ENCODE measurements around the gene TMCC1.
"Not testable (repeated sequence)": the region's sequence is repeated elsewhere in the genome, so short reads cannot be mapped to it uniquely, and the experiment has no call there.

TMCC1 gene

DNA sequence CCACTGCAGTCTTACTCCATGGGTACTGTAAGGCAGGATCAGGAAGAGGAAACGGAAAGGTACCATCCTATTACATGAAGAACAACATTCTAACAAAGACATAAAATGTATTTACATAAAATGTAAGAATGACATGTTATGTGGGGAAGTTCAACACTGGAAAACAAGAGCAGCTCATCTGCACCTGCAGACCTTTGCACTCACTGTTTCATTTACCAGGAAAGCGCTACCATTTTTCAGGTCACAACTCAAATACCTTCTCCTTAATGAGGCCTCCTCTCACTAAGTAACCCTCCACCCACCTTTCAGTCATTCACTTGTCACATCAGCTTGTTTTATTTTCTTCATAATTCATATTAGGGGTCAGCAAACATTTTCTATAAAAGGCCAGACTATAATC, 2.6 kb downstream of the TMCC1 start:
- DNase-seq, result no peak

GRCh38 chr3:129890125-129890524, 3.4 kb downstream of the TMCC1 start:
- DNase-seq, result no peak

DNA sequence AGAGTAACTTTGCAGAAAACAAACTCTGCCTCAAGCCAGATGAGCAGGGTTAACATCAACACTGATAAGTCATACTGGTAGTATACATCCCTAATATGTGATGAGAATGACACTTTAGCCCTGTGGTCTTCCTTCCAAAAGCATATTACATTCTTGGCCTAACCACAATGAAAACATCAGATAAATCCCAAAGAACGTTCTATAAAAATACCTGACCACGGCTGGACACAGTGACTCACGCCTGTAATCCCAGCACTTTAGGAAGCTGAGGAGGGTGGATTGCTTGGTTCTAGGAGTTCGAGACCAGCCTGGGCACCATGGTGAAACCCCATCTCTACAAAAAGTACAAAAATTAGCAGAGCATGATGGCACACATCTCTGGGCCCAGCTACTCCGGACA, 4.7 kb downstream of the TMCC1 start:
- no peak for DNase-seq

DNA sequence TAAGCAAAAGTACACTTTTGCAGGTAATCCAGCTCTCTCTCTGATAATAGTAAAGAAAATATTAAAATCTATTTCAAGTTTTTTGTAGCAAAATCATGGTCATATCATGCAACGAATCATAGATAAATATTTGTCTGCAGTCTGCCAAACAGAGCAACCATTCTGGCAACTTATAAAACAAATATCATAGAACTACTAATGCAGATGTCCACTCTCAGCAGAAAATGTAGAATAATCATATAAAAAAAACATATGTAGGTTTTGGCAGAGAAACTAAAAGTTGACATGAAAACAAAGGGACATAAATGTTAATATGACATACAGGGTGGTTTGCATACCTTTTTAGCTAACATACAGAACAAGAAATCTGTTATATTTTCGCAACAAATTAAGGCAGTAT, 12.2 kb downstream of the TMCC1 start:
- no peak for DNase-seq

DNA sequence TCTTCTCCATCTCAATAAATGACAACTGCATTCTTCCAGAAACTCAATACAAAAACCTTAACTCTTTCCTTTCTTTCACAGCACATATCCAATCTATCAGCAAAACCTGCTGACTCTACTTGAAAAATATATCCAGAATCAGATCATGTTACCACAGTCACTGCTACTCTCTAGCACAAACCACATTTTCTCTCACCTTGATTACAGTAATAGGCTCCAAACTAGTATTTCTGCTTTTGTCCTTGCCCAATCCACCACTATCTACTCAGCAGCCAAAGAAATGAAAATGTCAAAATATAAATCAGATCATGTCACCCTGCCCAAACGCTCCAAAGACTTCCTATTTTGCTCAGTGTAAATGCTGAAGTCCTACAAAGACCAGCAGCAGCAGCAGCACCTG, 15.2 kb downstream of the TMCC1 start:
- DNase-seq, result no peak

DNA sequence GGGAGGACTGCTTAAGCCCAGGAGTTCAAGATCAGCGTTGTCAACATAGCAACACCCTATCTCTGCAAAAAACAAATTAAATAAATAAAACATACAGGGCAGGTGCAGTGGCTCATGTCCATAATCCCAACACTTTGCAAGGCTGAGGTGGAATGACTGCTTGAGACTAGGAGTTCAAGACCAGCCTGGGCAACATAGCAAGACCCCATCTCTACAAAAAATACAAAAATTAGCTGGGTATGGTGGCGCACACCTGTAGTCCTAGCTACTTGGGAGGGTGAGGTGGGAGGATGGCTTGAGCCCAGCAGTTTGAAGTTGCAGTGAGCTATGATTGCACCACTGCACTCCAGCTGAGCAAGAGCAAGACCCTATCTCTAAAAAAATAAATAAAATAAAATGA, 19.0 kb downstream of the TMCC1 start:
- not testable (repeated sequence) for DNase-seq

DNA sequence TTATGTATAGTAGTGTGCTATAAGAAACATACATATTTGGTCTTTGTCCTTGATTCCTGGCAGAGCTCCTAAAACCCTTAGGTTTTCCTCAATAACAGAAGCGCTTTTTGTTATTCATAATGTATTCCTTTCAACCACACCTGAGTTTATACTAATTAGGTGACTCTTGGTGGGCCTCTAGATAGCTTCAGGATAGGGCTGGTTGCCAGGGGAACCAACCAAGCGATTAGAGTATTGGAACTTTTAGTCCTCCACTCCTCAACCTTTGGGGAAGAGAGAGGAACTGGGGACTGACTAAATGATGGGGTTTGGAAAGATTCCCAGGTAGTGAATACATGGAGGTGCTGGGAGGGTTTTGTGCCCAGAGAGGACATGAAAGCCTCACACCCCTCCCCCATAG, 24.6 kb downstream of the TMCC1 start:
- no peak for DNase-seq

- no peak for DNase-seq
Observed at GRCh38 chr3:129867506-129868124, 25.9 kb downstream of the TMCC1 start.

- no peak for DNase-seq
Observed at GRCh38 chr3:129865806-129866205, 27.7 kb downstream of the TMCC1 start.

- no peak for DNase-seq
Observed at GRCh38 chr3:129864519-129864918, 29.0 kb downstream of the TMCC1 start.

- DNase-seq, result no peak
Observed at GRCh38 chr3:129859272-129859671, 34.2 kb downstream of the TMCC1 start.

DNA sequence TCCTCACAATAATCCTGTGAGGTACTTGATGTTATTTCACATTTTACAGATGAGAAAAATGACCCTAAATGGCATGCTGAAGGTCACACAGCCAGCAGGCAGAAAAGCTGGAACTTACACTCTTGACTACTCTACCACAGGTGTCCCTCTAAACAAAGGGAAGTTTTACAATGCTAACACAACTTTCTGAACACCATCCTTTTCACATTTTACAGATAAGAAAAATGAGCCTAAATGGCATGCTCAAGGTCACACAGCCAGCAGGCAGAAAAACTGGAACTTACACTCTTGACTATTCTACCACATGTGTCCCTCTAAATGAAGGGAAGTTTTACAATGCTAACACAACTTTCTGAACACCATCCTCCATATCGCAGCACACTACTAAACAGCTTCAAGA, 35.6 kb downstream of the TMCC1 start:
- DNase-seq, result no peak

GRCh38 chr3:129856790-129857189, 36.7 kb downstream of the TMCC1 start:
- DNase-seq, result not testable (repeated sequence)

DNA sequence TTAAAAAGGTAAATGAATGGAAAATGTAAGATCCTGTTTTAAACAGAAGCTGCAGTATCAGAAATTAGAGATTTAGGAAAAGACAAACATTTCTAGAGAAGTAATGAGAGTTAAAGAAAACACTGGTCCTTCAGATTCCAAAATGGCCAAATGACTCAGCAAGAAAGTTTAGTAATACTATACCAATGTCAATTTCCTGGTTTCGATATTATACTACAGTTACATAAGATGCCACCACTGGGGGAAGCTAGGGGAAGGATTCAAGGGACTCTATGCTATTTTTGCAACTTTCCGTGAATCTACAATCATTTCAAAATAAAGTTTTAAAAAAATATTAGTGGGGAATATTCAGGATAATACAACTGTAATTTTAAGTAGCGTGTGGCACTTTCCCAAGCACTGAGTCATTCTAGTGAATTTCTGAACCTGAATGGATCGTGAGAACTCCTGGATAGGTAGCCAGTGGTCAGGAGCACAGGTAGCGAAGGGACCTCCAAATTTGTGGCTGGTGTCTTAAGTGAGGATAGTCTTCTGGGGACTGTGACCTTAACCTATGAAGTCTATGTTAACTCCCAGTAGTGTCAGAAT, 37.6 kb downstream of the TMCC1 start:
- DNase-seq, result no peak

GRCh38 chr3:129855170-129855831, 38.2 kb downstream of the TMCC1 start:
- no peak for DNase-seq

- DNase-seq, result no peak
Observed at GRCh38 chr3:129854460-129854859, 39.1 kb downstream of the TMCC1 start.

DNA sequence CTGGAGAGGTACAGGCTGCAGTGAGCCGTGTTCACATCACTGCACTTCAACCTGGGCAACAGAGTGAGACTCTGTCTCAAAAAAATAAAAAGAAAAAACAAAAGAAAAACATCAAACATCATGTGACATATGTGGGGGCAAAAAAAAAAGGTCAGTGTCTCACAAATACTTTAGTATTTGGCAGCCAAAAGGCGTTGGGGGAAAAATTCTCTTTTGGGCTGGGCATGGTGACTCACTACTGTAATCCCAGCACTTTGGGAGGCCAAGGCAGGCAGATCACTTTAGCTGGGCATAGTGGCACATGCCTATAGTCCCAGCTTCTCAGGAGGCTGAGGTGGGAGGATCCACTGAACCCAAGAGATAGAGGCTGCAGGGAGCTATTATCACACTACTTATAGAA, 47.6 kb downstream of the TMCC1 start:
- DNase-seq, result no peak

DNA sequence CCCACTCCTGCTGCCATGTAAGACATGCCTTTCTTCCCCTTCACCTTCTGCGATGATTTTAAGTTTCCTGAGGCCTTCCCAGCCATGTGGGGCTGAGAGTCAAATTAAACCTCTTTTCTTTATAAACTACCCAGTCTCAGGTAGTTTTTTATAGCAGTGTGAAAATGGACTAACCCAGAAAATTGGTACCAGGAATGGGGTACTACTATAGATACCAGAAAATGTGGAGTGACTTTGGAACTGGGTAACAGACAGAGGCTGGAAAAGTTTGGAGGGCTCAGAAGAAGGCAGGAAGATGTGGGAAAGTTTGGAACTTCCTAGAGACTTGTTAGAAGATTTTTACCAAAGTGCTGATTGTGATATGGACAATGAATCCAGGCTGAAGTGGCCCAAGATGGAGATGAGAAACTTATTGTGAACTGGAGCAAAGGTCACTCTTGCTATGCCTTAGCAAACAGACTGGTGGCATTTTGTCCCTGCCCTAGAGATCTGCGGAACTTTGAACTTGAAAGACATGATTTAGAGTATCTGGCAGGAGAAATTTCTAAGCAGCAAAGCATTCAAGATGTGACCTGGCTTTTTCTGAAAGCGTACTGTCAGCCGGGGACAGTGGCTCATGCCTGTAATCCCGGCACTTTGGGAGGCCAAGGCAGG, 52.7 kb downstream of the TMCC1 start:
- DNase-seq, result no peak

DNA sequence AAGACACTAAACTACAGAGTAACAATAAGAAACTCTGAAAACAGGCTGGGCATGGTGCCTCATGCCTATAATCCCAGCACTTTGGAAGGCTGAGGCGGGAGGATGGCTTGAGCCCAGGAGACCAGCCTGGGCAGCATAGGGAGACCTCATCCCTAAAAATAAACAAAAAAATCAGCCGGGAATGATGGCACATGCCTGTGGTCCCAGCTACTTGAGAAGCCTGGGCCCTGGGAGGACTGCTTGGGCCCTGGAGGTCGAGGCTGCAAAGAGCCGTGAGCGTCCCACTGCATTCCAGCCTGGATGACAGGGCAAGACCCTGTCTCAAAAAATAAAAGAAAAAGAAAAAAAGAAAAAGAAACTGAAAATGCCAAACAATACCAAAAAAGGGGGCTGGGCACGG, 55.4 kb downstream of the TMCC1 start:
- DNase-seq, result no peak

GRCh38 chr3:129837065-129837642, 56.4 kb downstream of the TMCC1 start:
- no peak for DNase-seq

- no peak for DNase-seq
Observed at GRCh38 chr3:129836381-129837064, 57.0 kb downstream of the TMCC1 start.

DNA sequence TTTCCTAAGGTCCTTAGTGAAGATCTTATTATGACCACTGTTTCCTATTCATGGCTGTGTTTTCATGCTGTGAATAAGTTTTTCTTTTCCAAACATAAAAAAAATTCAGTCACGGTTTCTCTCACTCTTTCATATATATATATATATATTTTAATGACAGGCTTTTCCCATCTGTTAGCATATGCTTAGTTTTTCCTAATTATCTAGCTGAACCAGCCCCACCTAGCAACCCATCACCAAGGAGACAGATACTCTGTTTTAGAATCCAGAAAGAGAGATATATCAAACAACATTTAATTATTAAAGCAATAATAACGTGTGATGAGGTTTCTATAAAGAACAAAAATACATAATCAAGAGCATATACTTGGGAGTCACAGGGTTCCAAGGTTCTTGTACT, 58.3 kb downstream of the TMCC1 start:
- no peak for DNase-seq

DNA sequence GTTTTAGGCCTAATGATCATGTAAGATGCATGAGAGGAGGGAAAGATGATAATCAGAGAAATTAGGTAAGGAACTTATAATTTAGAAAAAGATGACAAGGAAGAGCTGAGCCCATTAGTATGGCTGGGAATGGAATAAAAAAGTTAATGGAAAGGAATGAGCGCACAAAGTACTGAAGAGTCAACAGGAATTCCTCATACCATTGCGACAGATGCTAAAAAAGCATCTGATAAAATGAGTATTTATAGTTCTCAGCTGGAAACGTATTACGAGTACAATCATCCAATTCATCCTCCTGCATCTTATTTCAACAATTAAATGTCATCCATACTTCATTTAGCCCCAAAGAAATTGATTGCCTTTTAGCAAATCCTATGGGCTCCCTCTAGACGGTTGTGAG, 58.9 kb downstream of the TMCC1 start:
- DNase-seq, result no peak

Data from activated CD4-positive, alpha-beta T cell treated with anti-CD3 and anti-CD28 coated beads for 1 hour (primary cell).